GM19023 (cell line): ENCODE results near the gene PNPLA7.

ENCODE experiments used
- ATAC-seq: cut with Tn5 transposase; IDR thresholded peaks from one replicate; pipeline ENCODE4 v1.9.1; 2021; ENCODE audit warnings: mild to moderate bottlenecking, moderate library complexity; ENCODE audit not compliant: unreplicated experiment

PNPLA7 gene

GRCh38 chr9:137462986-137463930 is 86.9 kb downstream of the PNPLA7 start:
- ATAC-seq, result no peak

GRCh38 chr9:137462396-137462985 is 87.7 kb downstream of the PNPLA7 start:
- ATAC-seq, result no peak

- ATAC-seq, result no peak
Measured at GRCh38 chr9:137461663-137462395, 88.4 kb downstream of the PNPLA7 start.

GRCh38 chr9:137461316-137461662 is 88.9 kb downstream of the PNPLA7 start:
- ATAC-seq, result no peak

GRCh38 chr9:137460363-137461315 is 89.6 kb downstream of the PNPLA7 start:
- no peak for ATAC-seq

- ATAC-seq, result no peak
Measured at GRCh38 chr9:137459601-137460362, 90.4 kb downstream of the PNPLA7 start.

GRCh38 chr9:137459152-137459600 is 91.0 kb downstream of the PNPLA7 start, which contains the start of gene NSMF:
Gene NSMF, minus strand, starts transcription at chr9:137459334. Its CDS starts 232 bp downstream, at chr9:137459102.
- peak; percentile 78 for ATAC-seq

GRCh38 chr9:137458194-137459151 is 91.7 kb downstream of the PNPLA7 start:
- ATAC-seq, result peak; percentile 16

- no peak for ATAC-seq
Measured at GRCh38 chr9:137457406-137458193, 92.6 kb downstream of the PNPLA7 start.

GRCh38 chr9:137456864-137457405 is 93.3 kb downstream of the PNPLA7 start:
- ATAC-seq, result no peak

GRCh38 chr9:137456061-137456863 is 93.9 kb downstream of the PNPLA7 start:
- no peak for ATAC-seq

GRCh38 chr9:137455359-137455991 is 94.7 kb downstream of the PNPLA7 start:
- no peak for ATAC-seq

GRCh38 chr9:137454597-137455358 is 95.4 kb downstream of the PNPLA7 start:
- ATAC-seq, result no peak

GRCh38 chr9:137454145-137454596 is 96.0 kb downstream of the PNPLA7 start:
- no peak for ATAC-seq

- peak; percentile 40 for ATAC-seq
Measured at GRCh38 chr9:137453643-137454081, 96.5 kb downstream of the PNPLA7 start.
